GM19395 (cell line): ENCODE data around the gene GABBR2.

Source experiments
- ATAC-seq: cut with Tn5 transposase; IDR thresholded peaks from one replicate; pipeline ENCODE4 v1.9.1; 2021; ENCODE audit warnings: mild to moderate bottlenecking, moderate library complexity; ENCODE audit not compliant: unreplicated experiment

GABBR2 gene

GRCh38 chr9:98637381-98637780, 71.4 kb downstream of the GABBR2 start:
- ATAC-seq = no peak

- no peak for ATAC-seq
Observed at GRCh38 chr9:98635374-98635773, 73.4 kb downstream of the GABBR2 start.

- no peak for ATAC-seq
Observed at GRCh38 chr9:98634685-98635336, 73.9 kb downstream of the GABBR2 start.

GRCh38 chr9:98632839-98633238, 75.9 kb downstream of the GABBR2 start:
- no peak for ATAC-seq

GRCh38 chr9:98627296-98627695, 81.4 kb downstream of the GABBR2 start:
- ATAC-seq = no peak

GRCh38 chr9:98625728-98626127, 83.0 kb downstream of the GABBR2 start:
- no peak for ATAC-seq

GRCh38 chr9:98619788-98620187, 88.9 kb downstream of the GABBR2 start:
- ATAC-seq = no peak

- no peak for ATAC-seq
Observed at GRCh38 chr9:98615633-98616032, 93.1 kb downstream of the GABBR2 start.

GRCh38 chr9:98614941-98615340, 93.8 kb downstream of the GABBR2 start:
- no peak for ATAC-seq

GRCh38 chr9:98612061-98612752, 96.5 kb downstream of the GABBR2 start:
- ATAC-seq = no peak

GRCh38 chr9:98611319-98611718, 97.4 kb downstream of the GABBR2 start:
- no peak for ATAC-seq

GRCh38 chr9:98610711-98611110, 98.0 kb downstream of the GABBR2 start:
- no peak for ATAC-seq

- no peak for ATAC-seq
Observed at GRCh38 chr9:98610211-98610610, 98.5 kb downstream of the GABBR2 start.

- ATAC-seq = no peak
Observed at GRCh38 chr9:98609646-98610045, 99.1 kb downstream of the GABBR2 start.

- no peak for ATAC-seq
Observed at GRCh38 chr9:98607787-98608186, 100.9 kb downstream of the GABBR2 start.

GRCh38 chr9:98607152-98607551, 101.6 kb downstream of the GABBR2 start:
- ATAC-seq = no peak

GRCh38 chr9:98606730-98607129, 102.0 kb downstream of the GABBR2 start:
- ATAC-seq = no peak

- ATAC-seq = no peak
Observed at GRCh38 chr9:98605116-98605515, 103.6 kb downstream of the GABBR2 start.

- ATAC-seq = no peak
Observed at GRCh38 chr9:98603821-98604383, 104.8 kb downstream of the GABBR2 start.

- no peak for ATAC-seq
Observed at GRCh38 chr9:98602839-98603500, 105.8 kb downstream of the GABBR2 start.

- ATAC-seq = no peak
Observed at GRCh38 chr9:98600631-98601030, 108.1 kb downstream of the GABBR2 start.
